ENCODE measurements around the gene ITK. TPM values are rescaled to one million over a fixed set of nuclear protein-coding genes. Genes with fewer than 3 reads are reported as not detected.

ITK gene
- total and polyA plus RNA-seq, 2 of the 8 experiments (the other 6 are each of a cell fraction or from before 2014, with no cell fraction given) = 0.05 TPM; not detected in 1

DNA sequence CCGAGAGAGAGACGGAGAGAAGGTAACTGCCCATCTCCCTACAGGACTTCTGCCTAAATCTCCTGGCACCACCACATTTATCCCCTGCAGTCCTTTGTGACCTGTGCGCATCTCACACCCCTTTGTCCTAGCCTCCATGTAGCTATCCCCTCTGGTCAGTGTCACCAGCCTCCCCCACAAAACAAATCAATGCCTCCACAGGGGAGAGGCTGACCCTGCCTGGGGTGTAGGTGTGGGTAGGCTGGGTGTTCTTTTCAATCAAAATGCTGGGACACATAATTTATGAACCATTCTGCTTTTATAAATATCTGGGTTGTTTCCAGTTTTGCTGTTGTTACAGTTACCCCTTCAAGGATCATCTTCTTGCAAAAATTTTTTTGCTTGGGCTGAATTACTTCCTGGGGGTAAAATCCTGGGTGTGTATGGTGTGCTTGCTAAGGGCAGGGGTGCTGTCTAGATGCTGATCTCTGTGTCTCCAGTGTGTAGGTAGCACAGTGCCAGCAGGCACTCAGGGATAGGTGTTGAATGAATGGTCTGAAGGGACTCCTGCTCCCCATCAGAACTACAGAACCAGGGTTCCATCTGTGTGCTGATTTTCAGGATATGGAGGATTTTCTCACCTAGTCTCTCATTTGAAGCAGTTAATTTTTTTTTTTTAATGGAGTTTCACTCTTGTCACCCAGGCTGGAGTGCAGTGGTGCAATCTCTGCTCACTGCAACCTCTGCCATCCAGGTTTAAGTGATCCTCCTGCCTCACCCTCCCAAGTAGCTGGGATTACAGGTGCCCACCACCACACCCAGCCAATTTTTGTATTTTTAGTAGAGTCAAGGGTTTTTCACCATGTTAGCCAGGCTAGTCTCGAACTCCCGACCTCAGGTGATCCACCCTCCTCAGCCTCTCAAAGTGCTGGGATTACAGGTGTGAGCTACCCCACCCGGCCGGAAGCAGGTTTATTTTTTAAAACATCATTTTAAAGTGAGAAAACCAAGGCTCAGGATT lies 14.1 kb upstream of the ITK start, which contains the start of gene GARIN3 (continued):
- TF ChIP-seq FOSL1 (IDR thresholded peaks at IDR 0.05; ENCODE audit: insufficient read depth, low read depth, low read length) (no peak), BCL11A (IDR thresholded peaks at IDR 0.05; ENCODE audit: low read depth in 2 of 2, low read length in 2 of 2) (no peak), NRF1 (IDR thresholded peaks at IDR 0.05; ENCODE audit: low read depth, low read length) (no peak), KDM1A (IDR thresholded peaks at IDR 0.05; ENCODE audit: borderline replicate concordance, low read length) (no peak), SIX5 (IDR thresholded peaks at IDR 0.05; ENCODE audit: low read depth, low read length) (no peak), HDAC6 (IDR thresholded peaks at IDR 0.05; ENCODE audit: low read depth, low read length) (no peak)

All from H1 (cell line).